ENCODE data around the gene ESPN.

DNA sequence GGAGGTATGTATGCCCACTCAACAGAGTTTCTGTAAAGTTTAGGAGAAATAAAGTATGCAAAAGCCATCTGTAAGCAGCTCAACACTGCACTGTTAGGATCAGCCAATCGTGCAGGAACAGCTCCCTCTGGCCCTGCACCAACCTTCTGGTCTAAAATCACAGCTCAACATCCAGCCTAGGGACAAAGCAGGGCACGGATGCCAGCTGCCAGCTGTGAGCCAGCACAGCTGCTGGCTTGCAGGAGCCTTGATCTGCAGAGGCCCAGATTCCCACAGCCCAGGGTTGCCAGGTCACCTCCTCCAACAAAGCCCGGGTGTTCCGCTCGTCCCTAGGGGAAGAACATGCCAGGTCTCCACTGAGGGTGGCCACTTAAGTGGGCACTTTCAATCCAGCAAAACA, 39.6 kb upstream of the ESPN start:
- TF ChIP-seq, protein P1, sequence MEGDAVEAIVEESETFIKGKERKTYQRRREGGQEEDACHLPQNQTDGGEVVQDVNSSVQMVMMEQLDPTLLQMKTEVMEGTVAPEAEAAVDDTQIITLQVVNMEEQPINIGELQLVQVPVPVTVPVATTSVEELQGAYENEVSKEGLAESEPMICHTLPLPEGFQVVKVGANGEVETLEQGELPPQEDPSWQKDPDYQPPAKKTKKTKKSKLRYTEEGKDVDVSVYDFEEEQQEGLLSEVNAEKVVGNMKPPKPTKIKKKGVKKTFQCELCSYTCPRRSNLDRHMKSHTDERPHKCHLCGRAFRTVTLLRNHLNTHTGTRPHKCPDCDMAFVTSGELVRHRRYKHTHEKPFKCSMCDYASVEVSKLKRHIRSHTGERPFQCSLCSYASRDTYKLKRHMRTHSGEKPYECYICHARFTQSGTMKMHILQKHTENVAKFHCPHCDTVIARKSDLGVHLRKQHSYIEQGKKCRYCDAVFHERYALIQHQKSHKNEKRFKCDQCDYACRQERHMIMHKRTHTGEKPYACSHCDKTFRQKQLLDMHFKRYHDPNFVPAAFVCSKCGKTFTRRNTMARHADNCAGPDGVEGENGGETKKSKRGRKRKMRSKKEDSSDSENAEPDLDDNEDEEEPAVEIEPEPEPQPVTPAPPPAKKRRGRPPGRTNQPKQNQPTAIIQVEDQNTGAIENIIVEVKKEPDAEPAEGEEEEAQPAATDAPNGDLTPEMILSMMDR (IDR thresholded peaks at IDR 0.05 in 8 of 11, conservative IDR thresholded peaks at IDR 0.05 in 3 of 11): no peak
- TF ChIP-seq POLR2A (IDR thresholded peaks at IDR 0.05): no peak
- TF ChIP-seq POLR2AphosphoS5 (IDR thresholded peaks at IDR 0.05): no peak

Data from spleen (tissue), 7 donors.